ENCODE results near the gene PANK4. TPM values are rescaled to one million over a fixed set of nuclear protein-coding genes. Genes with fewer than 3 reads are reported as not detected.

PANK4 gene
- total RNA-seq, 1 experiment from 2014 or later, result 20.5 TPM

DNA sequence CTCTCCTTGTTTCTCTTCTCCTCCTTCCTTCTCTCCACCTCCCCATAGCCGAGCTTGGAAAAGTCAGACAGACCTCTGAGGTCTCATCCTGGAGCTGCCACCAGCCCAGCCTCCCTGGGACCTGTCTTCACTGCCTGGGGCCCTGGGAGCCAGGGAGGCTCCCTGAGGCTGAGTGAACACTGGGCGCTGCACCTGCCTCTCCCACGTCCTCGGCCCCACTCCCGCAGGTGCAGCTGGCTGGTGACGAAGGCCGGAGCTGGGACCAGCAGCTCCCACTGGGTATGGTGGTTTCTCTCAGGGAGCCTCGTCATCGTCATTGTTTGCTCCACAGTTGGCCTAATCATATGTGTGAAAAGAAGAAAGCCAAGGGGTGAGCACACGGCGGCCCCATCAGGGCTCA, 35.0 kb upstream of the PANK4 start:
- intact Hi-C loops (cut with micrococcal nuclease; ENCODE audit: unreplicated experiment), result no loop called here
- POLR2A ChIA-PET (ENCODE audit: unreplicated experiment), result no interaction called here

DNA sequence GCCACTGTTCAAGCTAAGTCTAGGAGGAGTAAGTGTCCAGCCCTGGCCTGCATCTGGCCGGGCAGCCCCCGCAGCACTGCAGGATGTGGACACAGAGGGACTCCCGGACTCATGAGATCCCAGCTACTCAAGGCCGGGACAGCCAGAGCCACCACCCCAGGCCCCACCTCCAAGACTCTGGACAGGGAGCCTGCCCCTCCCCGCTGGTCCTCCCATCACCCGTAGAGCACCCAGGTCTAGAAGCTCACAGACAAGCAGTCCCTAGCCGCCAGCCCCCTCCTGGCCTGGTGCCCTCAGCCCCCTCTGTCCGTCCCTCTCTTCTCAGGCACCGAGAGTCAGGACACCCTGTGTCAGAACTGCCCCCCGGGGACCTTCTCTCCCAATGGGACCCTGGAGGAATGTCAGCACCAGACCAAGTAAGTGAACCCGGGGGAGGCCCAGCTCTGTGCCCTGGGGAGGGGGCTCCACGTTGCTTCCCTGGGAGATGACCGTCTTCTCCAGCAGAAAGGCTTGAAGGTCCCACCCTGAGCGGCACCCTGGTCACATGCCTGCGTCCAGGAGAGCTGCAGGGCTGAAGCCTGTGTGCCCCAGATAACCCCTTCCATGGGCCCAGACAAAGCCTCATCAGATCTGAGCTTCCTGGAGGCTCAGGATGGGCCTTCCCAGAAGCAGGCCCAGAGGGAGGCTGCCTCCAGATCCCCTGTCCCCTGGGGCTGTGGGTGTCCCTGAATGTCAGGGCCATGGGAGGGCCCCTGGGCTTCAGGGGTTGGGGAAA, 34.1 kb upstream of the PANK4 start:
- Histone ChIP-seq H3K79me2 (ENCODE audit: low read depth) (no peaks in the 10 kb centered on the region), H3K9me2 (ENCODE audit: insufficient read depth) (no peaks in the 10 kb centered on the region), H3K9me3 (ENCODE audit: insufficient read depth, low read depth) (no peaks in the 10 kb centered on the region), H3K27ac (no peak overlapping the region), H3K4me1 (replicated peaks; ENCODE audit: insufficient read depth) (no peaks in the 10 kb centered on the region), H3K27me3 (ENCODE audit: insufficient read depth, low read depth) (peaks cover 9% of the 10 kb centered on the region), H3K4me3 (no peak overlapping the region), H2AFZ (no peak overlapping the region), H3F3A (ENCODE audit: insufficient read depth, low read depth) (no peaks in the 10 kb centered on the region), H3K36me3 (ENCODE audit: low read depth) (no peaks in the 10 kb centered on the region), H4K20me1 (ENCODE audit: insufficient read depth) (no peaks in the 10 kb centered on the region), H3K4me2 (no peak overlapping the region)
- TF ChIP-seq EZH2 (IDR thresholded peaks at IDR 0.05; ENCODE audit: low read depth) (no peak), CTCF (conservative IDR thresholded peaks at IDR 0.05) (no peak)
- POLR2A ChIA-PET (ENCODE audit: unreplicated experiment), result no interaction called here
- CTCF ChIA-PET, result no interaction called here
- DNase-seq, result no peak
- intact Hi-C loops (cut with micrococcal nuclease; ENCODE audit: unreplicated experiment), result no loop called here
- BruUV-seq (replicated peaks), result no TSS peak

More for the DNA sequence above, 35.0 kb upstream of the PANK4 start:
- Histone ChIP-seq H2AFZ (no peak overlapping the region), H4K20me1 (ENCODE audit: insufficient read depth) (no peaks in the 10 kb centered on the region), H3K9me2 (ENCODE audit: insufficient read depth) (no peaks in the 10 kb centered on the region), H3K4me2 (no peak overlapping the region), H3K36me3 (ENCODE audit: low read depth) (no peaks in the 10 kb centered on the region), H3K4me1 (replicated peaks; ENCODE audit: insufficient read depth) (no peaks in the 10 kb centered on the region), H3K4me3 (no peak overlapping the region), H3K27ac (no peak overlapping the region), H3K79me2 (ENCODE audit: low read depth) (no peaks in the 10 kb centered on the region), H3K9me3 (ENCODE audit: insufficient read depth, low read depth) (no peaks in the 10 kb centered on the region), H3K27me3 (ENCODE audit: insufficient read depth, low read depth) (peaks cover 18% of the 10 kb centered on the region), H3F3A (ENCODE audit: insufficient read depth, low read depth) (no peaks in the 10 kb centered on the region)
- CTCF ChIA-PET, result no interaction called here
- TF ChIP-seq EZH2 (IDR thresholded peaks at IDR 0.05; ENCODE audit: low read depth) (no peak), CTCF (conservative IDR thresholded peaks at IDR 0.05) (no peak)
- DNase-seq, result no peak
- no TSS peak for BruUV-seq (replicated peaks)

- Histone ChIP-seq H3K9me2 (ENCODE audit: insufficient read depth) (no peaks in the 10 kb centered on the region), H4K20me1 (ENCODE audit: insufficient read depth) (no peaks in the 10 kb centered on the region), H3K4me1 (replicated peaks; ENCODE audit: insufficient read depth) (no peaks in the 10 kb centered on the region), H3K9me3 (ENCODE audit: insufficient read depth, low read depth) (no peaks in the 10 kb centered on the region), H3K4me3 (no peak overlapping the region), H3K79me2 (ENCODE audit: low read depth) (no peaks in the 10 kb centered on the region), H3F3A (ENCODE audit: insufficient read depth, low read depth) (no peaks in the 10 kb centered on the region), H3K36me3 (ENCODE audit: low read depth) (no peaks in the 10 kb centered on the region), H2AFZ (no peak overlapping the region), H3K27ac (no peak overlapping the region), H3K4me2 (no peak overlapping the region), H3K27me3 (ENCODE audit: insufficient read depth, low read depth) (peaks cover 1% of the 10 kb centered on the region; the same call in 1 of the 2 replicates)
- intact Hi-C loops (cut with micrococcal nuclease; ENCODE audit: unreplicated experiment), result no loop called here
- no peak for DNase-seq
- BruUV-seq (replicated peaks), result no TSS peak
- ChIA-PET POLR2A (ENCODE audit: unreplicated experiment) (no interaction called here), CTCF (no interaction called here)
- TF ChIP-seq CTCF (conservative IDR thresholded peaks at IDR 0.05), result no peak
- no peak for TF ChIP-seq EZH2 (IDR thresholded peaks at IDR 0.05; ENCODE audit: low read depth)
These were observed 33.3 kb upstream of the PANK4 start for GRCh38 chr1:2559509-2560298.
